GM20000 (cell line): ENCODE measurements around the gene PPM1J.

ENCODE experiments used
- DNase-seq: peaks from one replicate; pipeline ENCODE4 v3.0.0; 2012; ENCODE audit warnings: low spot score
- TF ChIP-seq, protein P1 (sequence below): IDR thresholded peaks from 2 replicates; pipeline ENCODE4 v1.5.1; 2012; ENCODE audit warnings: mild to moderate bottlenecking, control low read depth; ENCODE audit errors: extremely low read depth, missing control alignments

The PPM1J gene

DNA sequence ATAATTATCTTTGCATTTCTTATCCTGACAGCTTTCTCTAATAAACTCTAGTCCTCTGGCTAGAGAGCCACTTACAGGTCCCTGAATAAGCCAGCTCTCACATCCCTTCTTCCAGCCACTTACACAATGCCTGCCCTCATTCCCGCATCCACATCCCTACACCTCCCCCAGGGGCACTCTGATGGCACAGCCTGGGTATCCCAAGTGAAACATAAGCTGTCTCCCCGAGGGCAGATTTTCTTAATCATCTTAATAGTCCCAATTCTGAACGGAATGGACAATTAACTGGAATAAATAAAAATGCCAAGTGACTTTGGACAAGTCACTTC, 13.1 kb downstream of the PPM1J start:
- DNase-seq: no peak
- TF ChIP-seq, protein P1, sequence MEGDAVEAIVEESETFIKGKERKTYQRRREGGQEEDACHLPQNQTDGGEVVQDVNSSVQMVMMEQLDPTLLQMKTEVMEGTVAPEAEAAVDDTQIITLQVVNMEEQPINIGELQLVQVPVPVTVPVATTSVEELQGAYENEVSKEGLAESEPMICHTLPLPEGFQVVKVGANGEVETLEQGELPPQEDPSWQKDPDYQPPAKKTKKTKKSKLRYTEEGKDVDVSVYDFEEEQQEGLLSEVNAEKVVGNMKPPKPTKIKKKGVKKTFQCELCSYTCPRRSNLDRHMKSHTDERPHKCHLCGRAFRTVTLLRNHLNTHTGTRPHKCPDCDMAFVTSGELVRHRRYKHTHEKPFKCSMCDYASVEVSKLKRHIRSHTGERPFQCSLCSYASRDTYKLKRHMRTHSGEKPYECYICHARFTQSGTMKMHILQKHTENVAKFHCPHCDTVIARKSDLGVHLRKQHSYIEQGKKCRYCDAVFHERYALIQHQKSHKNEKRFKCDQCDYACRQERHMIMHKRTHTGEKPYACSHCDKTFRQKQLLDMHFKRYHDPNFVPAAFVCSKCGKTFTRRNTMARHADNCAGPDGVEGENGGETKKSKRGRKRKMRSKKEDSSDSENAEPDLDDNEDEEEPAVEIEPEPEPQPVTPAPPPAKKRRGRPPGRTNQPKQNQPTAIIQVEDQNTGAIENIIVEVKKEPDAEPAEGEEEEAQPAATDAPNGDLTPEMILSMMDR: no peak

DNA sequence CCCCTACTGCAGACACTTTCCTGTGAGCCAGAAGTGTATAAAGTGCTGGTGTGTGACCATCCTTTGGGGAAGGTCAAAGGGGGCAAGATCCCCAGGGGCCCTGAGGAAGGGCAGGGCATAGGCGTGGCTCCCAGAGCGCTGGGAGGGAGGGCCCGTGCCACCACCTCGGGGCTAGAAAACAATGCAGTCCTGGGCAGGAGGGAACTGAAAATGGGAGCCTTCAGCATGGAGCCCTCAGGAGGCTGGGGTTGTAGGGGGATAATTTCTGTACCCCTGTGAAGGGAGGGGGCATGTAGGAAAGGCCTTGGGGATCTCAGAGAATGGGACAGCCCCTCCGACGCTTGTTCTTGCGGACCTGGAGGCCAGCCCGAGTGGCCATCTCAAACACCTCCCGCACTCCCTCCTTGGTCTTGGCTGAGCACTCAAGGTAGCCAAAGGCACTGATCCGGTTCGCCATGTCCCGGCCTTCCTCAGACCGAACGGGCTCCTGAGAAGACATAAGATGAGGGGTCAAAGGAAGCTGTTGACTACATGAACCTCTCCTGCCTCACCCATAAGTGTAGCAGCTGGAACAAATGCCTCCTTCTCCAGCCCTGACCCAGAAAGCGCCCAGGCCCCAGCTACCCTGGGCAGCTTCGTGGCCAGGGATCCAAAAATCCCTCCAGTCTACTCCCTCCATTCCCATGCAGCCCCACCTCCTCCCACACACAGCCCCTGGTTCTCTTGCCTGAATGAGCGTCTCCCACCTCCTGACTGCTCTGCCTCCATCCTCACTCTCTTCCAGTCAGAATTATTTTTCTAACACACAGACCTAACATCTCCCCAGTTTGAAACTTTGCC, 13.7 kb downstream of the PPM1J start:
- TF ChIP-seq, protein P1: no peak
- no peak for DNase-seq

DNA sequence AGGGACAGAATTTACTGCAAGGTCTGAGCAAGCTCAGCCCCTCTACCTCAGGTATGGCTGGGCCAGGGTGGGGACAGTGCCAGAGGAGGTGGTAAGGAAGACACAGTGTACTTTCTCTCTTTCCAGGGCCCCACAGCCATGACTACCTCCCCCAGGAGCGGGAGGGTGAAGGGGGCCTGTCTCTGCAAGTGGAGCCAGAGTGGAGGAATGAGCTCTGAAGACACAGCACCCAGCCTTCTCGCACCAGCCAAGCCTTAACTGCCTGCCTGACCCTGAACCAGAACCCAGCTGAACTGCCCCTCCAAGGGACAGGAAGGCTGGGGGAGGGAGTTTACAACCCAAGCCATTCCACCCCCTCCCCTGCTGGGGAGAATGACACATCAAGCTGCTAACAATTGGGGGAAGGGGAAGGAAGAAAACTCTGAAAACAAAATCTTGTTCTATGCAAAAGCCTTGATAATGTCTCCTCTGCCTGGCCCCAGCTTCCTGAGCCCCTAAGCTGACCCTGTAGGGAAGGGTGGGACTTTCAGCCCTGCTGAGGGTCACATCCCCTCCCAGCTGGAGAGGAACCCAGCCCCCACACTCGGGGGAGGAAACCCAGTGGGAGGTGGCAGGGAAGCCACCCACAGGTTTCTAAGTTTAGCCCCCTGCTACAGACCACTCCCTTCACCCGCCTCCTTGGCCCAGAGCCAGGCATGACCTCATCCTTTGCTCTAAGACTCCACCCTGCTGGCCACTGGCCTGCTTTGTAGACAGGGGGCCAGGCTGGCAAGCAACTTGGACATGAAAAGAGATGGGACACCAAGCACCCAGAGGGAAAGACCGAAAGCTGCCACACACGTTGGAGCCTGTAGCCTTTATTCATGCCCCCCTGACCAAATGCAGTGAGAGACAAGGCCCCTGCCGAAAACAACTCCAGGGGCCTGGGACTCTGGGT, 14.6 kb downstream of the PPM1J start:
- peak; percentile 79 for DNase-seq
- TF ChIP-seq, protein P1: no peak

DNA sequence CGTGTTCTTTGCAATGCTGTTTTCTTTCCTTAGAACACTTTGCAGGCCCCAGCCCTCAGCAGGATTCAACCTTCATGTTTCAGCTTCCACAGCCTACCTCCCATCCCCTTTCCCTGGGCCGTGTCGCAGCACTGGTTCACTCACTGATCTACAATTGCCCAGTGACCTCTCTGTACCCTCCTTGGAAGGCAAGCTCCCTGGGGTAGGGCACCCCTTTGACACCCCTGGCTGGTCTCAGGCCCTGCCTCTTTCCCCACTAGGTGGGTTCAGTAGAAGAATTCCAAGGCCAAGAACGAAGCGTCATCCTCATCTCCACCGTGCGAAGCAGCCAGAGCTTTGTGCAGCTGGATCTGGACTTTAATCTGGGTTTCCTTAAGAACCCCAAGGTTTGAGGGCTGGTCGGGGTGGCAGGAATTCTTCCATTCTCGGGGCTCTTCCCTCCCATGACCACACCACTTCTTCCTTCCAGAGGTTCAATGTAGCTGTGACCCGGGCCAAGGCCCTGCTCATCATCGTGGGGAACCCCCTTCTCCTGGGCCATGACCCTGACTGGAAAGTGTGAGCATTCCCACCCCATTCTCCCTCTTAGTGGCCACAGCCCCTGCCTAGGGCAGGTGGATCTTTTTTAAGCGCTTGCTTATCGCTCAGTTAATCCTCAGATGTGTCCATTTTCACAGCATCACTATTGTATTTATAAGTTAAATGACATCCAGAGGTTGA, 15.5 kb downstream of the PPM1J start:
- no peak for DNase-seq
- TF ChIP-seq, protein P1: no peak

DNA sequence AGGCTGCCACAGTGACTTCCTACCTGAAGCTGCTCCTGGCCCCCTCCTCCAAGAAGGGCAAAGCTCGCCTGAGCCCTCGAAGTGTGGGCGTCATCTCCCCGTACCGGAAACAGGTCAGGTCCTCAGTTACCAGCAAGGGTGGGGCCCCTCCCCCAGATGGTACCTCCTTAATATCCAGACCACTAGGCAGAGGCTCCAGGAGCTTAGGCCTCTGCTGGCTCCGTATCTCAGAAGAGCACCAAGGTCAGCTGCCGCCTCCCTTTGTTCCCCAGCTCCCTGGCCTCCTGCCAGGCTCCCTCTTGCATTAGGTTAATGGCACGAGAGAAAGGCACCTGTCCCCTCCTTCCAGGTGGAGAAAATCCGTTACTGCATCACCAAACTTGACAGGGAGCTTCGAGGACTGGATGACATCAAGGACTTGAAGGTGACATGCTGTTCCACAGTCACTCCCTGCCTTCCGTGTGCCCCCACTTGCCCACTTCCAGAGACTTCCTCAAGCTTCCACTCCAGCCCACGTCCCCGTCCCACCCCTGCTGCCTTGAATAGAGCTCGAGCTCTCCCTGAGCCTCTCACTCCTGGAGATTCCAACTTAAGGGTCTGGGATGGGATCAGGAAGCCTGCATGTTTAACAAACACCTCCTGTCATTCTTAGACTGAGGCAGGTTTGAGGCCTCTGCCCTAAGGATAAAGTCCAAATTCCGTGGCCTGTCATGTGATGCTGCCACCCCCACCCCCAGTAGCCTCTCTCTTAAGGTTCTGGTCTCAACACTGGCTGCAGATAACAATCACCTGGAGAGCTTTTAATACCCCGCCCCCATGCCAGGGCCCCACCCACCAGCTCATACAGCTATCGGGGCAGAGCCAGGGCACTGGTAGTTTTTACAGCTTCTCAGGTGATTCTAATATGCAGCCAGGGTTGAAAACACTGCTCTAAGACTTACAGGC, 16.5 kb downstream of the PPM1J start:
- TF ChIP-seq, protein P1: no peak
- no peak for DNase-seq

DNA sequence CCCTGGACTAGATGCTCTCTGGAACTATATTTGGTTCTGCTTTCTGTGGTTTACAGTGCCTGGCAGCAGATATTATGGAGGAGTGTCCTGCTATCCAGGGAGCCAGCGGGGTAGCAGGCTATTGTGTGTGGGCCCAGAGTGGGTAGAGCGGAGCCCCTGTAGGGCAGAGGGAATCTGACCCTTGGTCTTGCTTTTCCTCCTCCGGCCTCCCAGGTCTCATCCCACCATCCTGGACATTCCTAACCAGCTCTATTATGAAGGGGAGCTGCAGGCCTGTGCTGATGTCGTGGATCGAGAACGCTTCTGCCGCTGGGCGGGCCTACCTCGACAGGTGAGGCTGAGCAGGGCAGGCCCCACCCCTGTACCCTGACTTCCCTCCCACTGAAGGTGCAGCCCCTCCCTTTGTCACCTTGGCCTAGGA, 17.3 kb downstream of the PPM1J start:
- no peak for DNase-seq
- TF ChIP-seq, protein P1: no peak
